ENCODE results near the gene AKT1. TPM values are rescaled to one million over a fixed set of nuclear protein-coding genes. Genes with fewer than 3 reads are reported as not detected.

The AKT1 gene
- total and polyA plus RNA-seq, 2 of the 13 experiments (the other 11 are each of a cell fraction or from before 2014, with no cell fraction given) = 96.2 to 116 TPM

GRCh38 chr14:104772707-104773504 is 22.6 kb downstream of the AKT1 start (continued):
- TF ChIP-seq MTERF4 (CRISPR knock-in tag; IDR thresholded peaks at IDR 0.05) = no peak
- TF ChIP-seq KLF15 (CRISPR knock-in tag; IDR thresholded peaks at IDR 0.05; ENCODE audit: borderline replicate concordance) = no peak
- no peak for TF ChIP-seq ELF3 (CRISPR knock-in tag; IDR thresholded peaks at IDR 0.05)
- no peak for TF ChIP-seq SALL2 (CRISPR knock-in tag; IDR thresholded peaks at IDR 0.05)
- peak; percentile 49; the same call in 1 of the 2 replicates for TF ChIP-seq ZBTB33 (CRISPR knock-in tag; IDR thresholded peaks at IDR 0.05)
- TF ChIP-seq CBFB (CRISPR knock-in tag; IDR thresholded peaks at IDR 0.05) = no peak
- TF ChIP-seq CC2D1A (CRISPR knock-in tag; IDR thresholded peaks at IDR 0.05) = no peak
- no peak for TF ChIP-seq SRSF9 (IDR thresholded peaks at IDR 0.05; ENCODE audit: borderline replicate concordance, insufficient read depth, low read depth, low read length, poor library complexity, severe bottlenecking)
- TF ChIP-seq ZNF350 (CRISPR knock-in tag; IDR thresholded peaks at IDR 0.05; ENCODE audit: borderline replicate concordance, low read depth) = no peak
- TF ChIP-seq GRHL1 (CRISPR knock-in tag; conservative IDR thresholded peaks at IDR 0.05) = no peak
- no peak for TF ChIP-seq SP1 (IDR thresholded peaks at IDR 0.05)
- no peak for TF ChIP-seq SP1 (CRISPR knock-in tag; IDR thresholded peaks at IDR 0.05)
- no peak for TF ChIP-seq ZBTB38 (CRISPR knock-in tag; IDR thresholded peaks at IDR 0.05)
- no peak for TF ChIP-seq ERF (CRISPR knock-in tag; IDR thresholded peaks at IDR 0.05)
- TF ChIP-seq HOMEZ (CRISPR knock-in tag; IDR thresholded peaks at IDR 0.05; ENCODE audit: low read depth) = no peak
- TF ChIP-seq ZNF878 (CRISPR knock-in tag; IDR thresholded peaks at IDR 0.05) = no peak
- no peak for TF ChIP-seq PLRG1 (conservative IDR thresholded peaks at IDR 0.05)
- no peak for TF ChIP-seq CERS6 (CRISPR knock-in tag; IDR thresholded peaks at IDR 0.05)
